ENCODE measurements around the gene ADAM23.

GRCh38 chr2:206438196-206438724, 5.1 kb upstream of the ADAM23 start:
- TF ChIP-seq CTCF (IDR thresholded peaks at IDR 0.05; ENCODE audit: borderline replicate concordance, extremely low read depth, low read length, poor library complexity, severe bottlenecking) (no peak), EZH2 (IDR thresholded peaks at IDR 0.05; ENCODE audit: borderline replicate concordance, low read depth, low read length, severe bottlenecking) (no peak)

Measured in DND-41 (cell line).